HCT116 (cell line): Measurements from ENCODE around the gene ZNFX1. TPM values are rescaled to one million over a fixed set of nuclear protein-coding genes. Genes with fewer than 3 reads are reported as not detected.

ENCODE experiments used
- ATAC-seq: fragments of 200-7000 bp; cut with Tn5 transposase; 2 replicates; pipeline ENCODE4 v1.9.1; 2020; ENCODE audit warnings: mild to moderate bottlenecking, moderate library complexity
- BruUV-seq: library from RNA; stranded (reverse); fragments of 400-500 nt; replicated peaks from 2 replicates; lab custom pipeline; 2021; lab: Mats Ljungman, UMichigan
- CTCF ChIA-PET: fragments of 300-600 bp; sonication (Branson Sonifier 250); formaldehyde crosslinking; loops from one replicate; lab custom pipeline; 2021; ENCODE audit warnings: antibody characterized with exemption; lab: Charles Lee
- POLR2A ChIA-PET: fragments of 300-600, 350-600 bp; sonication (Branson Sonifier 250); formaldehyde crosslinking; loops from one replicate; lab custom pipeline; 2021; ENCODE audit warnings: antibody characterized with exemption; lab: Charles Lee
- RAD21 ChIA-PET, 2 experiments: fragments of 300-600 bp; sonication (Branson Sonifier 250); formaldehyde crosslinking; loops; one replicate each; lab custom pipeline; 2023; ENCODE audit warnings: low total read pairs in 2 of 2; ENCODE audit not compliant: uncharacterized antibody in 2 of 2, unreplicated experiment in 2 of 2, low non-redundant PET in 1 of 2; lab: Charles Lee
- DNase-seq: peaks from one replicate; pipeline ENCODE4 v3.0.0-alpha.2; 2010; ENCODE audit warnings: low read depth, low spot score
- H2AFZ ChIP-seq: fragments of 200-600 bp; shearing (Covaris generic), sonication (generic); 2 replicates; pipeline ENCODE4 v1.6.1; 2017; ENCODE audit warnings: low read depth, mixed run types, mixed read lengths, antibody characterized with exemption, low read length; ENCODE audit not compliant: poor library complexity, severe bottlenecking
- H3K27ac ChIP-seq: 2 replicates; pipeline ENCODE4 v1.5.1; 2012; ENCODE audit warnings: low read depth, low read length
- H3K27me3 ChIP-seq: fragments of 200-600 bp; sonication (generic); 2 replicates; pipeline ENCODE4 v1.6.1; 2016; ENCODE audit warnings: mixed run types, low read length, mixed read lengths; ENCODE audit not compliant: insufficient read depth
- H3K36me3 ChIP-seq, 2 experiments: fragments of 200-500 bp in 1 of 2; fragments of 200-600 bp in 1 of 2; sonication (Bioruptor generic) in 1 of 2; sonication (generic) in 1 of 2; 2 replicates each; pipeline versions ENCODE4 v1.5.1 to v1.6.1; 2014 to 2016; ENCODE audit warnings: low read length in 2 of 2, inconsistent platforms in 1 of 2, mixed read lengths in 1 of 2, mixed run types in 1 of 2; ENCODE audit not compliant: insufficient read depth in 2 of 2, control insufficient read depth in 1 of 2
- H3K4me1 ChIP-seq, 2 experiments: fragments of 200-600 bp in 1 of 2; sonication (generic) in 1 of 2; 2 replicates each; pipeline versions ENCODE4 v1.5.1 to v1.6.1; 2012 to 2017; ENCODE audit warnings: low read length in 2 of 2, inconsistent platforms in 1 of 2, mild to moderate bottlenecking in 1 of 2, mixed read lengths in 1 of 2, mixed run types in 1 of 2, moderate library complexity in 1 of 2; ENCODE audit not compliant: insufficient read depth in 2 of 2, control insufficient read depth in 1 of 2
- H3K4me2 ChIP-seq: fragments of 200-600 bp; sonication (generic); 2 replicates; pipeline ENCODE4 v1.6.1; 2017; ENCODE audit warnings: mixed run types, low read length, mixed read lengths
- H3K4me3 ChIP-seq, 2 experiments: fragments of 200-600 bp in 1 of 2; sonication (generic) in 1 of 2; replicated peaks in 1 of 2; 2 replicates each; pipeline ENCODE4 v1.5.1; 2011 to 2016; ENCODE audit warnings: low read length in 2 of 2, control low read depth in 1 of 2, low read depth in 1 of 2, mild to moderate bottlenecking in 1 of 2, mixed read lengths in 1 of 2, mixed run types in 1 of 2
- H3K79me2 ChIP-seq: fragments of 200-600 bp; sonication (generic); 2 replicates; pipeline ENCODE4 v1.6.1; 2017; ENCODE audit warnings: mild to moderate bottlenecking, mixed run types, low read length, moderate library complexity, mixed read lengths; ENCODE audit not compliant: insufficient read depth
- H3K9ac ChIP-seq: fragments of 200-600 bp; sonication (generic); 2 replicates; pipeline ENCODE4 v1.6.1; 2016; ENCODE audit warnings: low read length, mixed read lengths
- H3K9me2 ChIP-seq: fragments of 200-600 bp; sonication (generic), shearing (Covaris generic); 2 replicates; pipeline ENCODE4 v1.6.1; 2017; ENCODE audit warnings: mixed run types, mild to moderate bottlenecking, moderate library complexity; ENCODE audit not compliant: insufficient read depth
- H3K9me3 ChIP-seq, 2 experiments: fragments of 200-500 bp in 1 of 2; fragments of 200-600 bp in 1 of 2; sonication (Bioruptor generic) in 1 of 2; sonication (generic) in 1 of 2; 2 replicates each; pipeline ENCODE4 v1.6.1; 2014 to 2017; ENCODE audit warnings: low read length in 2 of 2, mixed read lengths in 2 of 2, inconsistent platforms in 1 of 2, low read depth in 1 of 2, mild to moderate bottlenecking in 1 of 2, mixed run types in 1 of 2, moderate library complexity in 1 of 2; ENCODE audit not compliant: control insufficient read depth in 1 of 2, insufficient read depth in 1 of 2
- H4K20me1 ChIP-seq: fragments of 200-600 bp; sonication (generic), shearing (Covaris generic); 2 replicates; pipeline ENCODE4 v1.6.1; 2017; ENCODE audit warnings: mixed run types, mild to moderate bottlenecking, moderate library complexity; ENCODE audit not compliant: insufficient read depth
- CEBPB ChIP-seq: IDR thresholded peaks from 2 replicates; pipeline ENCODE4 v1.6.1; 2012; ENCODE audit warnings: low read depth
- EZH2 ChIP-seq: fragments of 200-600 bp; sonication (generic); IDR thresholded peaks from 2 replicates; pipeline ENCODE4 v1.6.1; 2017; ENCODE audit warnings: antibody characterized with exemption, mixed run types
- POLR2A ChIP-seq: IDR thresholded peaks from 2 replicates; pipeline ENCODE4 v1.7.0; 2011; ENCODE audit warnings: borderline replicate concordance; ENCODE audit not compliant: insufficient read depth, insufficient read length; ENCODE audit errors: extremely low read depth
- RAD21 ChIP-seq: IDR thresholded peaks from 2 replicates; pipeline ENCODE4 v1.6.1; 2012; ENCODE audit warnings: low read depth, mild to moderate bottlenecking
- REST ChIP-seq: IDR thresholded peaks from 2 replicates; pipeline ENCODE4 v1.6.1; 2012; ENCODE audit warnings: low read depth
- SIN3A ChIP-seq: IDR thresholded peaks from 2 replicates; pipeline ENCODE4 v1.6.1; 2012; ENCODE audit warnings: low read depth
- SP1 ChIP-seq: IDR thresholded peaks from 2 replicates; pipeline ENCODE4 v1.6.1; 2012; ENCODE audit warnings: low read depth
- SRF ChIP-seq: IDR thresholded peaks from 2 replicates; pipeline ENCODE4 v1.6.1; 2012; ENCODE audit warnings: low read depth
- YY1 ChIP-seq: IDR thresholded peaks from 2 replicates; pipeline ENCODE4 v1.6.1; 2011; ENCODE audit warnings: low read length, low read depth, moderate library complexity, mild to moderate bottlenecking; ENCODE audit not compliant: insufficient replicate concordance; ENCODE audit errors: extremely low read depth
- ZBTB33 ChIP-seq: IDR thresholded peaks from 2 replicates; pipeline ENCODE4 v1.6.1; 2011; ENCODE audit warnings: mild to moderate bottlenecking, low read length, moderate library complexity; ENCODE audit not compliant: insufficient replicate concordance; ENCODE audit errors: extremely low read depth
- ZNF274 ChIP-seq: fragments of 200-500 bp; sonication (Bioruptor generic); IDR thresholded peaks from 2 replicates; pipeline ENCODE4 v1.6.1; 2014; ENCODE audit warnings: mild to moderate bottlenecking, low read depth, low read length, inconsistent platforms
- intact Hi-C: fragments of 100-400 bp; cut with micrococcal nuclease; formaldehyde crosslinking; loops from 2 replicates; pipeline ENCODE4 v1.10.0; 2022
- total RNA-seq: library from RNA; stranded (reverse); gene quantifications from one replicate; pipeline ENCODE4 v1.2.1, GENCODE V29; 2021; ENCODE audit not compliant: unreplicated experiment
- TF ChIP-seq, protein P1 (sequence below): IDR thresholded peaks from 2 replicates; pipeline ENCODE4 v1.6.1; 2012

Gene ZNFX1
- total RNA-seq, 1 experiment from 2014 or later, result 24.1 TPM

DNA sequence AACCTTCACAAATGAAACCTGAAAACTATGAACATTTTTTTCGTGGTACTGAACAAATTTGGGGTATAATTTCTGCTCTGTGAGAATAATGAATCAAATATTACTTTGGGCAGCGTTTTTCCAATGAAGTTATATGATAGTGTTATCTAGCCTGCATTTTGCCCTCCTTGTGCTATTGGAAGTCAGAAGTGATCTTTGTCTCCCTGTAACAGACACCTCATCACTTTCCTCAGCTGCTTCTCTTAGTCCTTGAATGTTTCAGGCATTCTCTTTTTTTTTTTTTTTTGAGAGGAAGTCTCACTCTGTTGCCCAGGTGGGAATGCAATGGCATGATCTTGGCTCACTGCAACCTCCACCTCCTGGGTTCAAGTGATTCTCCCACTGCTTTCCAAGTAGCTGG lies 48.5 kb downstream of the ZNFX1 start (continued):
- no peak for TF ChIP-seq ZNF274

- intact Hi-C loops, result no loop called here
- Histone ChIP-seq H3K27me3 (no peaks in the 10 kb centered on the region), H3K27ac (no peak overlapping the region), H3K9ac (no peak overlapping the region), H3K9me2 (no peaks in the 10 kb centered on the region), H4K20me1 (no peaks in the 10 kb centered on the region), H3K79me2 (peaks cover 3% of the 10 kb centered on the region; the same call in 1 of the 2 replicates), H3K9me3 (no peaks in the 10 kb centered on the region), H3K4me1 (no peaks in the 10 kb centered on the region), H3K4me3 (no peak overlapping the region), H2AFZ (no peak overlapping the region), H3K4me2 (no peak overlapping the region), H3K36me3 (peaks cover 55 to 59% of the 10 kb centered on the region in 2 experiments)
- ChIA-PET CTCF (no interaction called here), POLR2A (no interaction called here), RAD21 (interaction anchor here in 1 of 2 experiments (0.7 kb wide), 1 partner anchor 96 kb away, joined by 5 read pairs; no protein-coding TSS in a partner anchor)
- DNase-seq (no peak), ATAC-seq (no peak)
- TF ChIP-seq CEBPB (no peak), SRF (no peak), POLR2A (no peak), EZH2 (no peak), RAD21 (no peak)
- BruUV-seq, result no TSS peak
These were observed 49.2 kb downstream of the ZNFX1 start for GRCh38 chr20:49228676-49229075.

- H3K4me1 ChIP-seq, result no peaks in the 10 kb centered on the region
- CTCF ChIA-PET, result no interaction called here
- no TSS peak for BruUV-seq
These were observed 52.0 kb downstream of the ZNFX1 start for GRCh38 chr20:49225896-49226295.

More at GRCh38 chr20:49225896-49226295, 52.0 kb downstream of the ZNFX1 start:
- H3K9me2 ChIP-seq, result no peaks in the 10 kb centered on the region
- H3K27me3 ChIP-seq, result no peaks in the 10 kb centered on the region
- H3K9ac ChIP-seq, result no peak overlapping the region
- no peaks in the 10 kb centered on the region for H3K9me3 ChIP-seq
- ATAC-seq, result no peak
- peaks cover 19% of the 10 kb centered on the region for H3K79me2 ChIP-seq
- DNase-seq, result no peak
- ChIA-PET POLR2A (no interaction called here), RAD21 (no interaction called here)
- TF ChIP-seq ZBTB33, result no peak
- TF ChIP-seq SP1, result no peak
- TF ChIP-seq REST, result no peak
- TF ChIP-seq YY1, result no peak
- no peak for TF ChIP-seq RAD21
- TF ChIP-seq, protein P1, sequence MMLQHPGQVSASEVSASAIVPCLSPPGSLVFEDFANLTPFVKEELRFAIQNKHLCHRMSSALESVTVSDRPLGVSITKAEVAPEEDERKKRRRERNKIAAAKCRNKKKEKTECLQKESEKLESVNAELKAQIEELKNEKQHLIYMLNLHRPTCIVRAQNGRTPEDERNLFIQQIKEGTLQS, result no peak
- no peak for TF ChIP-seq ZNF274
- no peak for TF ChIP-seq POLR2A
- no peak for TF ChIP-seq SIN3A
- H4K20me1 ChIP-seq, result no peaks in the 10 kb centered on the region
- H2AFZ ChIP-seq, result no peak overlapping the region
- H3K36me3 ChIP-seq, result peaks cover 53 to 64% of the 10 kb centered on the region in 2 experiments
- no peak overlapping the region for H3K4me3 ChIP-seq
- intact Hi-C loops, result no loop called here
- no peak overlapping the region for H3K27ac ChIP-seq
- no peak overlapping the region for H3K4me2 ChIP-seq
